Endothelial cell of umbilical vein (primary cell): ENCODE results near the gene TMTC4.

Experiments
- CTCF ChIP-seq, 2 donors: IDR thresholded peaks; 1 replicate in 1 of 2; 2 replicates in 1 of 2; pipeline ENCODE4 v1.5.1; 2011; ENCODE audit warnings: low read length in 2 of 2, mild to moderate bottlenecking in 2 of 2, moderate library complexity in 2 of 2, control low read depth in 1 of 2, inconsistent platforms in 1 of 2, low read depth in 1 of 2; ENCODE audit not compliant: insufficient read depth in 1 of 2; ENCODE audit errors: extremely low read depth in 1 of 2
- EZH2 ChIP-seq: IDR thresholded peaks from 2 replicates; pipeline ENCODE4 v1.6.1; 2012; ENCODE audit warnings: borderline replicate concordance, low read depth, mild to moderate bottlenecking, moderate library complexity, low read length, inconsistent platforms; ENCODE audit not compliant: severe bottlenecking
- MYC ChIP-seq: IDR thresholded peaks from one replicate; pipeline ENCODE4 v1.6.1; 2011; ENCODE audit warnings: mild to moderate bottlenecking, low read depth, low read length
- POLR2A ChIP-seq: IDR thresholded peaks from 2 replicates; pipeline ENCODE4 v1.6.1; 2012; ENCODE audit warnings: low read depth, mild to moderate bottlenecking, control low read depth, low read length
- POLR2AphosphoS5 ChIP-seq: IDR thresholded peaks from 2 replicates; pipeline ENCODE4 v1.6.1; 2012; ENCODE audit warnings: low read depth, mild to moderate bottlenecking, control low read depth, low read length, moderate library complexity; ENCODE audit not compliant: insufficient read depth
- TF ChIP-seq, protein P1 (sequence below): IDR thresholded peaks from 2 replicates; pipeline ENCODE4 v1.6.1; 2011; ENCODE audit not compliant: insufficient read depth, insufficient read length

DNA sequence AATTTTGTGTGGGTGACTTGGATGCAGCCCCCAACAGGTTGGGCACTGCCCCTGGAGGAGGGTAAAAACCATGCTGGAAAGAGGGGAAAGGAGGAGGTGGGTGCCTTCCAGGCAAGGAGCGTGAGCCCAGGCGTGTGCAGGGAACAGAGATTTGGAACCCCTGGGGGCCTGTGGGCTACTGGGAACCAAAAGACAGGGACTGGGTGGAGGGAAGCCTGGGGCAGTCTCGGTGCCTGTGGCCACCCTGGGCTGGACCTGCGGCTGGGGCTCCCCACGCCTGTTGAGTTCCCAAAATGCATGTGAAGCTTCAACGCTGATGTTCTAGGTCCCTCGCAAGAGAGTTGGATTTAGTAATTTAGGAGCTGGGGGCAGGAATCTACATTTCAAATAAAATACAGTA is 110.8 kb downstream of the TMTC4 start:
- TF ChIP-seq CTCF (IDR thresholded peaks at IDR 0.05; ENCODE audit: extremely low read depth in 1 of 2, insufficient read depth in 1 of 2, low read depth in 1 of 2, low read length in 2 of 2) = no peak
- TF ChIP-seq POLR2A = no peak
- no peak for TF ChIP-seq EZH2
- TF ChIP-seq POLR2AphosphoS5 = no peak
- TF ChIP-seq MYC = no peak
- TF ChIP-seq, protein P1, sequence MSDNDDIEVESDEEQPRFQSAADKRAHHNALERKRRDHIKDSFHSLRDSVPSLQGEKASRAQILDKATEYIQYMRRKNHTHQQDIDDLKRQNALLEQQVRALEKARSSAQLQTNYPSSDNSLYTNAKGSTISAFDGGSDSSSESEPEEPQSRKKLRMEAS = no peak
